HG03066 (cell line): Measurements from ENCODE around the gene VENTX.

Experiments
- ATAC-seq: cut with Tn5 transposase; IDR thresholded peaks from one replicate; pipeline ENCODE4 v1.9.1; 2021; ENCODE audit warnings: low read depth; ENCODE audit not compliant: unreplicated experiment

Gene VENTX

GRCh38 chr10:133201948-133202725 lies 35.5 kb upstream of the VENTX start:
- ATAC-seq = no peak

- ATAC-seq = no peak
Measured at GRCh38 chr10:133202778-133203651, 34.6 kb upstream of the VENTX start.

- no peak for ATAC-seq
Measured at GRCh38 chr10:133203652-133204195, 33.9 kb upstream of the VENTX start.

GRCh38 chr10:133204226-133205015 lies 33.2 kb upstream of the VENTX start:
- no peak for ATAC-seq

GRCh38 chr10:133205146-133205545 lies 32.5 kb upstream of the VENTX start:
- no peak for ATAC-seq

- no peak for ATAC-seq
Measured at GRCh38 chr10:133206356-133207040, 31.2 kb upstream of the VENTX start.

GRCh38 chr10:133207041-133207600 lies 30.5 kb upstream of the VENTX start:
- no peak for ATAC-seq

- no peak for ATAC-seq
Measured at GRCh38 chr10:133207627-133208026, 30.0 kb upstream of the VENTX start.

- no peak for ATAC-seq
Measured at GRCh38 chr10:133208466-133208865, 29.2 kb upstream of the VENTX start.

- ATAC-seq = no peak
Measured at GRCh38 chr10:133209117-133209516, 28.5 kb upstream of the VENTX start.

- no peak for ATAC-seq
Measured at GRCh38 chr10:133209641-133210040, 28.0 kb upstream of the VENTX start.

GRCh38 chr10:133210398-133211140 lies 27.1 kb upstream of the VENTX start:
- no peak for ATAC-seq

GRCh38 chr10:133211141-133211830 lies 26.4 kb upstream of the VENTX start:
- ATAC-seq = no peak

- no peak for ATAC-seq
Measured at GRCh38 chr10:133211959-133212852, 25.4 kb upstream of the VENTX start.

- no peak for ATAC-seq
Measured at GRCh38 chr10:133212853-133213494, 24.7 kb upstream of the VENTX start.

GRCh38 chr10:133213641-133214467 lies 23.8 kb upstream of the VENTX start:
- no peak for ATAC-seq
